GM12878 (cell line): ENCODE measurements around the gene SAAL1. TPM values are rescaled to one million over a fixed set of nuclear protein-coding genes. Genes with fewer than 3 reads are reported as not detected.

Experiments
- BACH1 ChIP-seq: fragments of 450-650 bp; IDR thresholded peaks from 2 replicates; pipeline ENCODE4 v1.6.1; 2017; ENCODE audit warnings: mild to moderate bottlenecking, borderline replicate concordance
- CBX5 ChIP-seq: sonication (generic); IDR thresholded peaks from 2 replicates; pipeline ENCODE4 v1.6.1; 2016; ENCODE audit warnings: low read depth, moderate library complexity, mild to moderate bottlenecking, inconsistent platforms
- CEBPB ChIP-seq, 2 experiments: fragments of 150-350 bp in 1 of 2; IDR thresholded peaks; 2 replicates each; pipeline ENCODE4 v1.6.1; 2012 to 2014; ENCODE audit warnings: low read depth in 2 of 2, low read length in 2 of 2, borderline replicate concordance in 1 of 2, inconsistent platforms in 1 of 2
- ESRRA ChIP-seq: IDR thresholded peaks from 2 replicates; pipeline ENCODE4 v1.6.1; 2012; ENCODE audit warnings: mild to moderate bottlenecking, low read length, improper control_type of control experiment
- PAX5 ChIP-seq: IDR thresholded peaks from 2 replicates; pipeline ENCODE4 v1.6.1; 2011; ENCODE audit warnings: low read depth, low read length, borderline replicate concordance
- SKIL ChIP-seq: fragments of 450-650 bp; IDR thresholded peaks from 2 replicates; pipeline ENCODE4 v1.6.1; 2017; ENCODE audit warnings: mild to moderate bottlenecking, low read depth, inconsistent platforms; ENCODE audit not compliant: poor library complexity, severe bottlenecking
- ZBTB33 ChIP-seq: fragments of 450-650 bp; IDR thresholded peaks from 2 replicates; pipeline ENCODE4 v1.6.1; 2017; ENCODE audit warnings: mild to moderate bottlenecking
- polyA plus RNA-seq, 11 experiments: library from polyadenylated mRNA; depleted of rRNA in 4 of 11; unstranded in 6 of 11; stranded (reverse) in 5 of 11; fragments of >200 nt; fragmentation: Nextera tagmentation in 4 of 11; fragmentation: Illumina TruSeq in 1 of 11; extraction: Ambion mirVana in 4 of 11; extraction: Trizol in 1 of 11; gene quantifications; 1 replicate in 1 of 11; 2 replicates in 10 of 11; pipeline versions ENCODE4 v1.2.1 to v1.2.3, GENCODE V29; 2011 to 2016; ENCODE audit warnings: inconsistent platforms in 2 of 11, missing spikeins in 2 of 11, low read depth in 1 of 11
- total RNA-seq, 4 experiments: library from RNA; depleted of rRNA in 3 of 4; stranded (reverse); fragments of >200 nt in 3 of 4; fragmentation: Illumina TruSeq in 1 of 4; extraction: Trizol in 1 of 4; gene quantifications; 2 replicates each; pipeline versions ENCODE4 v1.2.1 to v1.2.3, GENCODE V29; 2013 to 2021

The SAAL1 gene
- total and polyA plus RNA-seq, 10 of the 15 experiments (the other 5 are each of a cell fraction or from before 2014, with no cell fraction given) = 26.3 to 59.4 (median 43.8) TPM

GRCh38 chr11:18106688-18107087 lies 806 bp upstream of the SAAL1 start (continued):
- TF ChIP-seq ESRRA (no peak), SKIL (no peak), BACH1 (no peak), PAX5 (no peak), CBX5 (no peak), ZBTB33 (no peak), CEBPB (IDR thresholded peaks at IDR 0.05; ENCODE audit: borderline replicate concordance in 1 of 2, low read depth in 2 of 2, low read length in 2 of 2) (no peak)
